Measurements from ENCODE around the gene AGFG2.

AGFG2 gene

GRCh38 chr7:100565133-100565571, 26.1 kb downstream of the AGFG2 start:
- TF ChIP-seq Cebpa-rat (IDR thresholded peaks at IDR 0.05): no peak
- Histone ChIP-seq H3K4me3 (no peak overlapping the region), H3K4me2 (no peak overlapping the region), H4K20me1 (peaks cover 8% of the 10 kb centered on the region; the same call in 1 of the 2 replicates), H3K9me3 (no peaks in the 10 kb centered on the region), H3K36me3 (peaks cover 19% of the 10 kb centered on the region), H3K9ac (no peak overlapping the region), H3K27ac (no peak overlapping the region), H3K4me1 (peaks cover 46% of the 10 kb centered on the region), H3K27me3 (peaks cover 12% of the 10 kb centered on the region)

GRCh38 chr7:100566018-100566531, 27.1 kb downstream of the AGFG2 start:
- TF ChIP-seq Cebpa-rat (IDR thresholded peaks at IDR 0.05): no peak
- H3K4me1 ChIP-seq: peaks cover 55% of the 10 kb centered on the region
- H3K4me2 ChIP-seq: no peak overlapping the region
- no peak overlapping the region for H3K9ac ChIP-seq
- no peak overlapping the region for H3K4me3 ChIP-seq
- H3K27ac ChIP-seq: no peak overlapping the region
- peaks cover 17% of the 10 kb centered on the region for H4K20me1 ChIP-seq
- no peaks in the 10 kb centered on the region for H3K9me3 ChIP-seq
- H3K27me3 ChIP-seq: peaks cover 22% of the 10 kb centered on the region
- peaks cover 19% of the 10 kb centered on the region for H3K36me3 ChIP-seq

GRCh38 chr7:100567031-100567730, 28.2 kb downstream of the AGFG2 start:
- no peak overlapping the region for H3K4me3 ChIP-seq
- H3K4me1 ChIP-seq: peaks cover 66% of the 10 kb centered on the region
- peaks cover 20% of the 10 kb centered on the region for H3K36me3 ChIP-seq
- H3K4me2 ChIP-seq: peak overlapping the region; percentile 91
- peak overlapping the region; percentile 22 for H3K9ac ChIP-seq
- TF ChIP-seq Cebpa-rat (IDR thresholded peaks at IDR 0.05): no peak
- H3K27ac ChIP-seq: peak overlapping the region; percentile 15; the same call in 1 of the 2 replicates
- no peaks in the 10 kb centered on the region for H3K9me3 ChIP-seq
- peaks cover 28% of the 10 kb centered on the region for H4K20me1 ChIP-seq
- H3K27me3 ChIP-seq: peaks cover 25% of the 10 kb centered on the region

DNA sequence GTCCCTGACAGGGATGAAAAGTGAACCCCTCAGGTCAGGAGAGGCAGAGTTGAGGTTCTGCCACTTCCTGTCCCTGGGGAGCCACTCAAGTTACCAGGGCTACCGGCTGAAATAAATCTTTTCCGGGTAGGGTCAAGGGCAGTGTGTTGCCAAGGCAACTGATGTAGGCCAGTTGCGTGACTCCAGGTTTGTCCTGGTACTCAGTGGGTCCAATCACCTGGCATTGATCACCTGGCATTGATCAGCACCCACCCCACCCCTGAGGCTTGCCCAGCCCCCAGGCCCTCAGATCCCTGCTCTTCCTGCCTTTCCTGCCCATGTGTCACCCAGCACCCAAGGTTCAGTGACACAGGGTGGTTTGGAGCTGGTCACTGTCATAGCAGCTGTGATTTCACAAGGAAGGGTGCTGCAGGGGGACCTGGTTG, 28.8 kb downstream of the AGFG2 start:
- Histone ChIP-seq H3K4me2 (peak overlapping the region; percentile 91), H3K27me3 (peaks cover 25% of the 10 kb centered on the region), H3K9me3 (no peaks in the 10 kb centered on the region), H3K9ac (peak overlapping the region; percentile 22), H3K4me1 (peaks cover 72% of the 10 kb centered on the region), H4K20me1 (peaks cover 34% of the 10 kb centered on the region), H3K27ac (peak overlapping the region; percentile 41; the same call in 1 of the 2 replicates), H3K36me3 (peaks cover 19% of the 10 kb centered on the region), H3K4me3 (no peak overlapping the region)
- TF ChIP-seq Cebpa-rat (IDR thresholded peaks at IDR 0.05): no peak

GRCh38 chr7:100568176-100568895, 29.3 kb downstream of the AGFG2 start:
- TF ChIP-seq Cebpa-rat (IDR thresholded peaks at IDR 0.05): no peak
- Histone ChIP-seq H3K4me2 (peak overlapping the region; percentile 91), H4K20me1 (peaks cover 39% of the 10 kb centered on the region)

GRCh38 chr7:100568896-100569844, 30.2 kb downstream of the AGFG2 start:
- Histone ChIP-seq H3K4me3 (peak overlapping the region; percentile 52), H3K36me3 (peaks cover 25% of the 10 kb centered on the region), H3K4me2 (peak overlapping the region; percentile 91), H3K27ac (no peak overlapping the region), H3K9ac (no peak overlapping the region), H3K4me1 (peaks cover 66% of the 10 kb centered on the region), H3K9me3 (no peaks in the 10 kb centered on the region), H3K27me3 (peaks cover 25% of the 10 kb centered on the region), H4K20me1 (peaks cover 48% of the 10 kb centered on the region)
- no peak for TF ChIP-seq Cebpa-rat (IDR thresholded peaks at IDR 0.05)

More at GRCh38 chr7:100568176-100568895, 29.3 kb downstream of the AGFG2 start:
- peak overlapping the region; percentile 41; the same call in 1 of the 2 replicates for H3K27ac ChIP-seq
- H3K4me3 ChIP-seq: no peak overlapping the region
- H3K4me1 ChIP-seq: peaks cover 73% of the 10 kb centered on the region
- peaks cover 19% of the 10 kb centered on the region for H3K36me3 ChIP-seq
- peaks cover 25% of the 10 kb centered on the region for H3K27me3 ChIP-seq
- no peak overlapping the region; the same call in 1 of the 2 replicates for H3K9ac ChIP-seq
- H3K9me3 ChIP-seq: no peaks in the 10 kb centered on the region

GRCh38 chr7:100570954-100571828, 32.2 kb downstream of the AGFG2 start:
- H3K36me3 ChIP-seq: peaks cover 45% of the 10 kb centered on the region
- H3K4me1 ChIP-seq: peaks cover 64% of the 10 kb centered on the region
- peak overlapping the region; percentile 91 for H3K4me2 ChIP-seq
- no peak for TF ChIP-seq Cebpa-rat (IDR thresholded peaks at IDR 0.05)
- H3K4me3 ChIP-seq: no peak overlapping the region
- peaks cover 25% of the 10 kb centered on the region for H3K27me3 ChIP-seq
- peaks cover 51% of the 10 kb centered on the region for H4K20me1 ChIP-seq
- no peak overlapping the region for H3K27ac ChIP-seq
- H3K9ac ChIP-seq: no peak overlapping the region
- H3K9me3 ChIP-seq: no peaks in the 10 kb centered on the region

DNA sequence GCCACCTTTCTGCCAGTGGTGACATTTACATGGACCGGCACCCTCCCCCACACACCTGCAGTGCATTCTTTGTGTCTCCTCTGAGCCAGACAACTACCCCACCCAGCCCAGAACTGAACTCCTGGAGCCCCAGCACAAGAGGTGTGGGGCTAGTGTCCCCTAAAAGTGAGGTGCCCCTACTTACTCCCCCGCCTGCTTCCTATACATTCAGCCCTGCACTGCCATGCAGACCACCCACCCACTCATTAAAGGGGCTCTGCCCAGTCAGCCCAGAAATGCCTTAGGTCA, 32.8 kb downstream of the AGFG2 start:
- peak overlapping the region; percentile 91; the same call in 1 of the 2 replicates for H3K4me2 ChIP-seq
- H3K27me3 ChIP-seq: peaks cover 25% of the 10 kb centered on the region
- H3K36me3 ChIP-seq: peaks cover 51% of the 10 kb centered on the region
- TF ChIP-seq Cebpa-rat (IDR thresholded peaks at IDR 0.05): no peak
- H3K27ac ChIP-seq: no peak overlapping the region
- no peak overlapping the region for H3K4me3 ChIP-seq
- H3K9ac ChIP-seq: no peak overlapping the region
- H3K4me1 ChIP-seq: peaks cover 62% of the 10 kb centered on the region
- peaks cover 56% of the 10 kb centered on the region for H4K20me1 ChIP-seq
- no peaks in the 10 kb centered on the region for H3K9me3 ChIP-seq
